KOPT-K1 (cell line): Measurements from ENCODE around the gene RARG.
"Not testable (repeated sequence)": the region's sequence is repeated elsewhere in the genome, so short reads cannot be mapped to it uniquely, and the experiment has no call there.

ENCODE experiments used
- H3K27ac ChIP-seq: fragments of 200-600 bp; sonication (generic); 2 replicates; pipeline ENCODE4 v1.5.1; 2016; ENCODE audit warnings: antibody characterized with exemption, mild to moderate bottlenecking, low read depth, low read length; ENCODE audit not compliant: poor library complexity, severe bottlenecking
- H3K36me3 ChIP-seq: fragments of 200-600 bp; sonication (generic); 2 replicates; pipeline ENCODE4 v1.5.1; 2017; ENCODE audit warnings: antibody characterized with exemption, mild to moderate bottlenecking, low read length, moderate library complexity; ENCODE audit not compliant: insufficient read depth
- H3K9me3 ChIP-seq: fragments of 200-600 bp; sonication (generic); 2 replicates; pipeline ENCODE4 v1.5.1; 2017; ENCODE audit warnings: antibody characterized with exemption, low read length, mild to moderate bottlenecking; ENCODE audit not compliant: insufficient read depth, poor library complexity, severe bottlenecking

RARG gene

DNA sequence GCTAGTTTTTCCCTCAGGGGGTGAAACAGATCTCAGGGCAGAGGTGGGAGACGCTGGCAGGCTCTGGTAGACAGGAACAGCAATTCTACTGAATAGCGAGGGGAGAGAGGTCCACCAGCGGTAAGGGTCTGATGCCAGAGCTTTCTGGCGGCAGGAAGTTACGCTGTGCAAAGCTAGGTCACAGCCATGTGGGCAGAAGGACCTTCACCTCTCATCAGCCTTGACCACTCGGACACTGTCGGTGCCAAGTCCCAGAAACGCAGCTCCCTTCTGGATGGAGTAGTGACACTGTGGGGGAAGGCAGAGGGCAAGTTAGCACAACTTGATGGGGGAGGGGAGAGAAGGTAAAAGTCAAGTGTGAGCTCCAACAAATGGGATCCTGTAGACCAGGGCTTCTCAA, 61.8 kb downstream of the RARG start:
- Histone ChIP-seq H3K9me3 (no peaks in the 10 kb centered on the region), H3K36me3 (no peaks in the 10 kb centered on the region), H3K27ac (no peak overlapping the region)

DNA sequence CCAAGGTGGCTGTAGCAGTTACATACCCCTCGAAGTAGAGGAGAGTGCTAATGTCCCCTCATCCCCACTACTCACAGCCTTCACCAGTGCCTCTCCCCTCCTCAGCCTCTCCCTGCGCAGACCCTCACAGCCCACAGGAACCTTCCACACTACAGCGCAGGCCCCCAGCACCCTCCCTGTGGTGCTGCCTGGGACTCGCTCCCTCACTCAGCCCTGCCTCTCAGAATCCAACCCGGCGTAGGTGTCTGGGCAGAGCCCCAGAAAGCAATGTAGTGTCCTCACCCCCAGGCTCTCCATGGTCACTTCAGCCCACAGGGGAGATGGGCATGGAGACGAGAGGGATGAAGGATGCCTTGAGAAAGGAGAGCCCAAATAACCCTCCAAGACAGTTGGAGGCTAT, 62.4 kb downstream of the RARG start:
- Histone ChIP-seq H3K9me3 (no peaks in the 10 kb centered on the region), H3K27ac (no peak overlapping the region), H3K36me3 (no peaks in the 10 kb centered on the region)

DNA sequence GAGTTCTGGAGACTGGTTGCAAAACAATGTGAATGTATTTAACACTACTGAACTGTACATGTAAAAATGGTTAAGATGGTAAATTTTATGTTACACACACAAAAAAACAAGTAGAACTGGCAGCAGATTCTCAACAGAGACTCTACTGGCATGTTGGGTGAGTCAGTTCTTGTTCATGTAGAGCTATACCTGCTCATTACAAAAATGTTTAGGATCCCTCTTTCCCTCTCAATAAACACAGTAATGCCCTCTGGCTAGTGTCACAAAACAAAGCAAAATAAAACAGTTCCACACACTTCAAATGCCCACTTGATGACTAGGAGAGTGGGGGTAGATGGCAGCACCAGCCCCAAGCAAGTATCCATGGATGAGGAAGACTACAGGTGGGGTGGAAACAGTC, 65.2 kb downstream of the RARG start:
- no peak overlapping the region for H3K27ac ChIP-seq
- H3K36me3 ChIP-seq = no peaks in the 10 kb centered on the region
- no peaks in the 10 kb centered on the region for H3K9me3 ChIP-seq

DNA sequence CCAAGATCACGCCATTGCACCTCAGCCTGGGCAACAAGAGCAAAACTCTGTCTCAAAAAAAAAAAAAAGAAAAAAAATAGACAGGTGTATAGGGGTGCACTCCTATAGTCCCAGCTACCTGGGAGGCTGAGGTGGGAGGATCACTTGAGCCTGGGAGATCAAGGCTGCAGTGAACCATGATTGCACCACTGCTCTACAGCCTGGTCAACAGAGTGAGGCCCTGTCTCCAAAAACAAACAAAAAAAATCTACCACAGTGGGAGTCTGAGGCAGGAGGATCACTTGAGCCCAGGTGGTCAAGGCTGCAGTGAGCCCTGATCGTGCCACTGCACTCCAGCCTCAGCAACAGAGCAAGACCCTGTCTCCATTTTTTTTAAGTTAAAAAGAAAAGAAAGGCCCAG, 69.0 kb downstream of the RARG start:
- not testable (repeated sequence) for H3K36me3 ChIP-seq, H3K27ac ChIP-seq, H3K9me3 ChIP-seq

DNA sequence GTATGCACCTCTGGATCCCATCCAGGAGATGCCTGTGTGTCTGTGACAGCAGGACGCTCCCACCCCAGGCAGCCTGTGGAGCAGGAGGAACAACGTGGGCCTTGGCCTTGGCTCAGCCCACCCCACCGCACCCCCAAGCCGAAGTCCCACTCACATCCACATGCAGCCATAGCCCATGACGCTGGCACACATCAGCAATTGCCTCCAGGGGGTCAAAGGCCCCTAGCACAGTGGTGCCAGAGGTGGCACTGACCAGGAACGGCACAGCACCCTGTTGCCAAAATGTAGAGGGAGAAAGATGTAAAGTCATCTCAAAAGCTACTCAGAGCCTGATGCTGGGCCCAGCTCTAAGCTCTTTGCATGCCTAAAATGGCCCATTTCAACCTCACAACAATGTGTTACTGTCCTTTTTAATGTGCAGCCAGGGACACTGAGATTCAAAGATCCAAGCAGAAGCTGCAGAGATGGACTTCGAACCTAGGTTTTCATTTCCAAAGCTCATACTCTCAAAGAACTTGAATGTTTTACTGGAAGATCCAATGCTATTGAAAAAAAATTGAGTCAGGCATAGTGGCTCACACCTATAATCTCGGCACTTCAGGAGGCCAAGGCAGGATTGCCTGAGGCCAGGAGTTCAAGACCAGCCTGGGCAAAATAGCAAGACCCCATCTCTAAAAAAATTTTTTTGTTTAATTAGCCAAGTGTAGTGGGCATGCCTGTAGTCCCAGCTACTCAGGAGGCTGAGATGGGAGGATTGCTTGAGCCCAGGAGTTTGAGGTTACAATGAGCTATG, 70.7 kb downstream of the RARG start:
- H3K27ac ChIP-seq = no peak overlapping the region
- H3K36me3 ChIP-seq = no peaks in the 10 kb centered on the region
- no peaks in the 10 kb centered on the region for H3K9me3 ChIP-seq

DNA sequence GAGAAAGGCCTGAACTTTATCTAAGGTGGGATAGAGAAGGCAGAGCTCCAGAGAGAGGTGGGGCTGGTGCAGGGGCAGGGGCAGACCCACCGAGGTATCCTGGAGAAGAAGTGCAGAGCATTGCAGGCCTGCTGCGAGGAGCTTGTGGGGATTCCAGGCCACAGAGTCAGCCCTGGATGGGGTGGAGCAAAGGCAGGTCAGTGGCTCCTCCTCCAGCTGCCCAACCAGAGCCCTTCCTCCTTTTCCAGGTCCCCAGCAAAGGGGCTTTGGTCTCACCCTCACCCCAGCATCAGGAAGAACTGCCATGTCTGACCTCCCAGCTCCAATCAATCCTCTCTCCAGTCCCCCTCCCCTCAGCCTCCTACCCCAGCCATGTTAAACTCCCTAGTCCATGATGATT, 71.3 kb downstream of the RARG start:
- no peaks in the 10 kb centered on the region for H3K36me3 ChIP-seq
- H3K9me3 ChIP-seq = no peaks in the 10 kb centered on the region
- H3K27ac ChIP-seq = no peak overlapping the region
